Panc1 (cell line): Measurements from ENCODE around the gene RNF8. TPM values are rescaled to one million over a fixed set of nuclear protein-coding genes. Genes with fewer than 3 reads are reported as not detected.
"Not testable (repeated sequence)": the region's sequence is repeated elsewhere in the genome, so short reads cannot be mapped to it uniquely, and the experiment has no call there.

Experiments
- ATAC-seq: fragments of 200-7000 bp; cut with Tn5 transposase; 2 replicates; pipeline ENCODE4 v1.9.1; 2020; ENCODE audit warnings: mild to moderate bottlenecking, moderate library complexity
- BruUV-seq: library from RNA; stranded (reverse); fragments of 400-500 nt; replicated peaks from 2 replicates; lab custom pipeline; 2021; lab: Mats Ljungman, UMichigan
- CTCF ChIA-PET: fragments of 300-600 bp; sonication (Branson Sonifier 250); formaldehyde crosslinking; loops from one replicate; lab custom pipeline; 2022; ENCODE audit warnings: antibody characterized with exemption; lab: Charles Lee
- POLR2A ChIA-PET: fragments of 300-600 bp; sonication (Branson Sonifier 250); formaldehyde crosslinking; loops from one replicate; lab custom pipeline; 2022; ENCODE audit warnings: antibody characterized with exemption; lab: Charles Lee
- DNase-seq: peaks from one replicate; pipeline ENCODE4 v3.0.0-alpha.2; 2010; ENCODE audit warnings: low read depth, low spot score
- H3K27ac ChIP-seq: 2 replicates; pipeline ENCODE4 v1.5.1; 2011; ENCODE audit warnings: mild to moderate bottlenecking, low read length, inconsistent platforms
- H3K27me3 ChIP-seq: fragments of 200-500 bp; sonication (Bioruptor generic); 2 replicates; pipeline ENCODE4 v1.6.0; 2014; ENCODE audit warnings: low read length, inconsistent platforms; ENCODE audit not compliant: control insufficient read depth, insufficient read depth
- H3K36me3 ChIP-seq: fragments of 200-500 bp; sonication (Bioruptor generic); 2 replicates; pipeline ENCODE4 v1.5.1; 2014; ENCODE audit warnings: inconsistent platforms, mild to moderate bottlenecking, low read length, moderate library complexity; ENCODE audit not compliant: control insufficient read depth, insufficient read depth
- H3K4me1 ChIP-seq: 2 replicates; pipeline ENCODE4 v1.5.1; 2011; ENCODE audit warnings: inconsistent platforms, mild to moderate bottlenecking, low read length, moderate library complexity; ENCODE audit not compliant: control insufficient read depth, insufficient read depth
- H3K4me3 ChIP-seq, 2 experiments: 2 replicates each; pipeline ENCODE4 v1.5.1; 2011 to 2012; ENCODE audit warnings: low read depth in 2 of 2, low read length in 2 of 2, mild to moderate bottlenecking in 2 of 2, inconsistent platforms in 1 of 2, moderate library complexity in 1 of 2
- H3K9me3 ChIP-seq: fragments of 200-500 bp; sonication (Bioruptor generic); 2 replicates; pipeline ENCODE4 v1.5.1; 2014; ENCODE audit warnings: low read depth, mild to moderate bottlenecking, inconsistent platforms, low read length, moderate library complexity; ENCODE audit not compliant: control insufficient read depth, insufficient read depth
- CTCF ChIP-seq: fragments of 450-650 bp; IDR thresholded peaks from 2 replicates; pipeline ENCODE4 v1.5.1; 2017; ENCODE audit warnings: mild to moderate bottlenecking
- POLR2AphosphoS5 ChIP-seq: IDR thresholded peaks from 2 replicates; pipeline ENCODE4 v1.6.1; 2012; ENCODE audit warnings: mild to moderate bottlenecking, low read depth, low read length, moderate library complexity
- REST ChIP-seq, 2 experiments: IDR thresholded peaks; 2 replicates each; pipeline ENCODE4 v1.6.1; 2011 to 2012; ENCODE audit warnings: low read depth in 2 of 2, control low read depth in 1 of 2, low read length in 1 of 2, mild to moderate bottlenecking in 1 of 2, moderate library complexity in 1 of 2; ENCODE audit not compliant: insufficient read depth in 1 of 2
- SIN3A ChIP-seq: IDR thresholded peaks from 2 replicates; pipeline ENCODE4 v1.6.1; 2012; ENCODE audit warnings: low read depth, mild to moderate bottlenecking, low read length, moderate library complexity, borderline replicate concordance; ENCODE audit not compliant: insufficient read depth
- TCF7L2 ChIP-seq: IDR thresholded peaks from 2 replicates; pipeline ENCODE4 v1.6.1; 2011; ENCODE audit warnings: mild to moderate bottlenecking, low read depth, low read length, inconsistent platforms
- in situ Hi-C: cut with HindIII; loops from 2 replicates; pipeline ENCODE4 v1.10.0; 2016; ENCODE audit warnings: low sequenced_read_pairs, low pct_unique_long_range_greater_than_20kb
- intact Hi-C: fragments of 100-400 bp; cut with micrococcal nuclease; formaldehyde crosslinking; loops from one replicate; pipeline ENCODE4 v1.10.0; 2022; ENCODE audit not compliant: unreplicated experiment
- total RNA-seq: library from RNA; stranded (reverse); gene quantifications from one replicate; pipeline ENCODE4 v1.2.1, GENCODE V29; 2021; ENCODE audit not compliant: unreplicated experiment

RNF8 gene
- total RNA-seq, 1 experiment from 2014 or later: 21.1 TPM

- in situ Hi-C loops: no loop called here
- Histone ChIP-seq H3K9me3 (no peaks in the 10 kb centered on the region), H3K36me3 (peaks cover 8% of the 10 kb centered on the region; the same call in 1 of the 2 replicates), H3K4me1 (no peaks in the 10 kb centered on the region), H3K4me3 (no peak overlapping the region), H3K27ac (no peak overlapping the region), H3K27me3 (no peaks in the 10 kb centered on the region)
- no peak for ATAC-seq
- TF ChIP-seq TCF7L2: no peak
- TF ChIP-seq POLR2AphosphoS5: no peak
- no peak for TF ChIP-seq REST (IDR thresholded peaks at IDR 0.05; ENCODE audit: insufficient read depth in 1 of 2, low read depth in 2 of 2, low read length in 1 of 2)
- no peak for TF ChIP-seq CTCF
- TF ChIP-seq SIN3A: no peak
- POLR2A ChIA-PET: no interaction called here
- no peak for DNase-seq
- intact Hi-C loops: no loop called here
- no TSS peak for BruUV-seq
- CTCF ChIA-PET: no interaction called here
These were observed 20.9 kb upstream of the RNF8 start for GRCh38 chr6:37332894-37333293.

GRCh38 chr6:37334047-37334446, 19.7 kb upstream of the RNF8 start:
- POLR2A ChIA-PET: no interaction called here
- no peak for ATAC-seq
- TF ChIP-seq CTCF (no peak), SIN3A (no peak), POLR2AphosphoS5 (no peak), REST (IDR thresholded peaks at IDR 0.05; ENCODE audit: insufficient read depth in 1 of 2, low read depth in 2 of 2, low read length in 1 of 2) (no peak), TCF7L2 (no peak)
- H3K36me3 ChIP-seq: peaks cover 8% of the 10 kb centered on the region; the same call in 1 of the 2 replicates
- no peak for DNase-seq
- no peak overlapping the region for H3K27ac ChIP-seq
- no peaks in the 10 kb centered on the region for H3K9me3 ChIP-seq
- no peak overlapping the region for H3K4me3 ChIP-seq
- H3K4me1 ChIP-seq: no peaks in the 10 kb centered on the region
- H3K27me3 ChIP-seq: no peaks in the 10 kb centered on the region
- intact Hi-C loops (no loop called here), in situ Hi-C loops (no loop called here)
- CTCF ChIA-PET: no interaction called here
- no TSS peak for BruUV-seq

- H3K36me3 ChIP-seq, POLR2A ChIA-PET, ATAC-seq, H3K4me3 ChIP-seq, DNase-seq, H3K4me1 ChIP-seq, BruUV-seq, in situ Hi-C loops, intact Hi-C loops, CTCF ChIA-PET, H3K27ac ChIP-seq, H3K9me3 ChIP-seq, H3K27me3 ChIP-seq: not testable (repeated sequence)
These were observed 15.5 kb upstream of the RNF8 start for GRCh38 chr6:37338317-37338716.
